ENCODE measurements around the gene ELMO1.

ELMO1 gene

DNA sequence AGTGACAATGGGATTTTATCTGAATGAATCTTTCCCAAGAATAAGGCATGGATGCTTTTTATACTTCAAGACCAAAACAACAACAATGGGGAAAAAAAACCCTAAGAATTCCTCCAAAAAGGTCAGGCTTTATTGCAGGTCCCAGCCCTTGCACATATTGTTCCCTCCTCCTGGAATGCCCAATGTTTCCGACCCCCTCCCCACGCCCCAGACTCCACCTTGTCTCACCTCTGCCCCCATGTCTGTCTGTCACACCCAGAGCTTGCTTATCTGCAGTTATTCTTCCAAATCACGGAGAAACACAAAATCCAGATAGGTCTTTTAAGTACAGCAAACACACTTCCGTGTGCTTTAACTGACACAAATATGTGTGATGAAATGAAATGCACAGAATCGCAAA, 43.5 kb downstream of the ELMO1 start:
- DNase-seq, result no peak

DNA sequence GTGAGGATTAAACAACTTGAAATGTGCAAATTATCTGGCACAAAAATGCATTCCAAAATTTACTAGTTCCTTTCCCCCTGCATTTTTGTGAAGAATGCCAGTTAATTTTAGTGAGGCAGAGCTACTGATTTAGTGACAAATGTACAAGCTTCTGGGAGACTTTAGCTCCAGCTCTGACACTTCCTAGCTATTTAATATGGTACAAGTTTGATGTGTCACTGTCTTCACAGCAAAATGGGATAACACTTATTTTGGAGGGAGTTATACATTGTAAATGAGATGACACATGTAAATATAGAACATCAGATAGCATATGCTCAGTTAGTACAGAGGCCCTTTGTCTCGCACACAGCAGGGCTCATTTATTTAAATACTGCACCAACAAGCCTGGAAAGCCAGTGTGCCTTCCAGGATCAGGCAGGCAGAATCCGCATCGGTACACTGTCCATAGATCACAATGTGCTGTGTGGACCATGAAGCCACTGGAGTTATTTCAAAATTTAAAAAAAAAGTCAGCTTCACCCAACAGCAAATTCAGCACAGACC, 48.7 kb downstream of the ELMO1 start:
- no peak for DNase-seq

DNA sequence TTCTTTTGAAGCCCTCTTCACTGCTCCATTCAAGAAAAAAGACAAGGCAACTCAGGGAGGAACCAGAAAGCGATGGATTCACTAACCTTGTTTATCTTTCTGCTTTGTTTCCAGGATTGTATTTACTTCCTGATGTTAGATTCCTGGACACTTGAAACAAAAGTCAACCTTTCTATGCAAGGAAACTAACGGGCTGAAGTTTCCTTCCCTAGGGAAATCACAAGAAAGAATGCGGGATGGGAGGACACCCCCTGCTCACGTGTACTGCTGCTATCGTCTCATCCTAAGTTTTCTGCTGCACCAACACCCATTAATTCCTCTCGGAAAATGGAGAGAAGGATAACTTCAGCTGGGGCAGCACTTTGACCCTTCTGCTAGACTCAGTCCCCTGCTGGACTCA, 50.3 kb downstream of the ELMO1 start:
- no peak for DNase-seq

DNA sequence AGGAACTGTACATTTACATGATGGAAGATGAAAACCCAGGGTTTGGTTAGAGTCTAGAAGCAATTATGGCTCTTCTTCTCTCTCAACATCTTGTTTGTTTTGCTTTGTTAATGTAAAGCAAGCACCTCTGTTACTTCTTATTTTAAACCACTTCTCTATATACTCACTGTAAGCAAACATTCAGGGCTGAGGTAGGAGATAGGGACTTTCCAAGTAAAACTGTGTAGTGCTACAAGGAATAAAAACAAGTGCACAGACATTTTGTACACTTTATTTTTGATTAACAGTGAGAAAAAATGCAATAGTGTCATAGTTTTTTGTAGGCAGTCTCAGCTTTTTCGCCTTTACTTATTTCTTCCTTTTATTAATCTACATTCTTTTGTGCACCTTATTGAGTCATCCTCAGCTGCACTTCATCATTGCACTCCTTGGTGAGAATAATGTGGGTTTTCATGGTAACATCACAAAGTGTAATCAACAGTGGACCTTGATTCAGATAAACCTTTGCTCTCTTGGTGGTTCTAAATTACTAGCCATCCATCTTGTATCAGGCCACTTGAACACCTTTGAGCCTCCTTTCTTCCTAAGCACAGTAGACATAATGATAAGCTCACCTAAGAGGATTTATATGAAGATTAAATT, 52.9 kb downstream of the ELMO1 start:
- DNase-seq, result no peak

DNA sequence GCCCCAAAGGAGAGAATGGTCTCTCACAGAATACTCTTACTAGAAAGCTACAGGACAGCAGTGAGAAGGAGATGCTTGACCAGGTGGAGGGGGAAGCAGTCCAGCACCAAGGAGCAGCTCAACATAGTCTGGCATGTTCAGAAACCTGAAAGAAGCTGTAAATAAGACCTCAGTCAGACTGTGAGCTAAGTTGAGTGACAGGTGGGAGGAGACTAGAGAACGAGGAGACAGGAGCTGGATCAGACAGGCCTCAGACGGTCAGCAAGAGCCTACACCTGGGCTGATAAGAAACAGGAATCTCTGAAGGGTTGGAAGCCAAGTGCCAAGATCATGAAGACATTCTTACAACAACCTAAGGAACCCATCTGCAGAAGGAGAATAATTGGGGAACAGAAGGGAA, 54.5 kb downstream of the ELMO1 start:
- DNase-seq, result no peak

DNA sequence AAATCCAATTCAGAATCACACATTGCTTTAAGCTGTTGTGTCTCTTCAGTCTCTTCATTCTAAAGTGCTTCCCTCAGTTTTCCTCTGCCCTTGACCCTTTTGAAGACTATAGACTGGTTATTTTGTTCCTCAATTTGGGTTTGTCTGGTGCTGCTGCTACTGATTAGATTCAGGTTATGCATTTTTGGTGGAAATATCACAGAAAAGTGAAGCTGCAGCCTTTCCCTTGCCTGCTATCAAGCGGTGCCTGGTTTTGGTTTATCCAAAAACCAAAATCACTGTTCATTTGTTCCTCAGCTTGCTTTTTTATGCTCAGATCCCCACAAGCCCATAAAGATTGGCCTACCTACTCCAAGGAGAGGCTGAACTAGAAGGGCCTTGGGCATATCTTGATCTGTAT, 55.2 kb downstream of the ELMO1 start:
- no peak for DNase-seq

DNA sequence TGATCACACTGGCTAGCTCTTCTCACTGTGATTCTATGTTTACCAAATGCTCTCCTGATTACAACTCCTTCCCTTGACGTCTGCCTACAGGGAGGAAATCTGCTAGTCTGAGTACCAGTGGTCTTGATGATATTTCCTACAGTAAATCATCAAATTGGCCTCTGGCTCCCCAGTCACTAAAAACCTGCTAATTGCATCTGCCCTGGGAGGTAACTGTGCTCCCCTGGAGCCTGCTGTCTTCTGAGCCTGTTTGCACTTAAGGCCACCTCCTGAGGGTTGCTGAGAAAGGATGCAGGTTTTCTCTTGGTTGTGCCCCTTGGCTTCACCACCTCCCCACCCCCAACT, 56.0 kb downstream of the ELMO1 start:
- DNase-seq, result no peak

DNA sequence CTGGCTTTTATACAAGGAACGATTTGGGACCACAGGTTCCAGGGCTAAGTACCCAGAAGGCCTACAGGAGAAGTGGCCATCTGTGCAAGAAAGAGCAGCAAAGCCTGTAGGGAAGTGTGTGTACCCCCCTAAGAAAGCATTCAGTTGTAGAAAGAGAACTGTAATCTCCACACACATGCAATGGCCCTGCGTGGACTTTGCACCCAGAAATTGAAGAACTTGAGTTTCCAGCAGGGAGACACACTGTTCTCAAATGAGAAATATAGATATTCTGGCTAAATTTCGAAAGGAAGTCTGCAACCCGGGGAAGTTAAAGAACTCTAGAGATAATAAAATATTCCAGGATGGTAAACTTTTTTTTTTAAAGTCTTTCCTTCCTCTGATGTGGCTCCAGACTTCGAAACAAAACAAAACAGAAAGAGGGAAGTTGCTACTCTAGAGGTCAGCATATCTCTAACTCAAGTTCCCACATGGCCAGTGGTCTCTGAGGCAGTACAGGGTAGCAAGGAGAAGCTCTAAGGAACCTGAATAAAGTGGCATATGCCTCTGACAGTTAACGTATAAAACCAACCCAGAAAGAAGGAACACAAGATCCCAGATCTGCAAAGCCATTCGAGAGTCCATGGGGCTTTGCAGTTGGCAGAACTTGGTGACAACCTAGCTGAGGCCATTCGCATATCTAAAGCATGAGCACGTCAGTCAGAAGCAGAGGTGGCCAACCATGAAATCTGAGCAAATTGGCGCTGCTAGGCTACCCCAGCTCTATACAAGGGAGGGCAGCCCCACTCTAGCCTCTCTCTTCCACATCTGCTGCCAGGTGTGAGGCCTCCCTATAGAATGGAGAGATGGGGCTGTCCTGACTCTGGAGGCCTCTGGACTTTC, 56.6 kb downstream of the ELMO1 start:
- no peak for DNase-seq

DNA sequence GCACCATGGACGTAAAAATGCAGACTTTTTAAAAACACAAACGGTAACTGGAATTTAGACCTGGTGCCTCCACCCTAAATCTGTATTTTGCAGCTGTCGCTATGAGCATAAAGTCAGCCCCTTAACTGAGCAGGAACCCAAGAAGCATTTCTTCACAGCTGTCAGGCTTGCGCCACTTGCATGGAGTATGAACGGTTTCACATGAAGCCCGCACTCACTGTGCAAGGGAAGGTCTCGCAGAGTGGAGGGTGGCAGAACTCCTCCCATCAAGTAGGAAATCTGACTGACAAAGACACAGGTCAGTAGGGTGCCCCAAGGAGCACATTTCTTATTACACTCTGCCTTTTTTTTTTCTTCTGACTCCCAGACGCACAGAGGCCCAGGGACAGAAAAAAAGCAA, 58.5 kb downstream of the ELMO1 start:
- no peak for DNase-seq

DNA sequence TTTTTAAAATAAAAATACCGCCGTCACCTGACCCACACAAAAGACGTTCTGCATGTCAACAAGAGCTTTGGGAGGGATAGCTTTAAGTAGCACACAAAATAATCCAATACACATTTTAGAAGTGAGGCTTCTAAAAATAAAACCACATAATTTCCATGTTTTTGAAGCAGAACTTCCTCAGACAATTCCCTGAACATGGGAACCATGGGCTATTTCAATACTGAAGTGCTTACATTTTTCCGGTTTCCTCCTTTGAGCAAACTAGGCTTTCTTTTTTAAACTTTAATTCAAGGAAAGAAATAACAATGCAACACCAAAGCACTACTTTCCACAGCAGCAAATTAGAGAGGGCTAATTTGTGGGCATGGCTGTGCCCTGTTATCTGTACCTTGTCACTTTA, 59.9 kb downstream of the ELMO1 start:
- no peak for DNase-seq

DNA sequence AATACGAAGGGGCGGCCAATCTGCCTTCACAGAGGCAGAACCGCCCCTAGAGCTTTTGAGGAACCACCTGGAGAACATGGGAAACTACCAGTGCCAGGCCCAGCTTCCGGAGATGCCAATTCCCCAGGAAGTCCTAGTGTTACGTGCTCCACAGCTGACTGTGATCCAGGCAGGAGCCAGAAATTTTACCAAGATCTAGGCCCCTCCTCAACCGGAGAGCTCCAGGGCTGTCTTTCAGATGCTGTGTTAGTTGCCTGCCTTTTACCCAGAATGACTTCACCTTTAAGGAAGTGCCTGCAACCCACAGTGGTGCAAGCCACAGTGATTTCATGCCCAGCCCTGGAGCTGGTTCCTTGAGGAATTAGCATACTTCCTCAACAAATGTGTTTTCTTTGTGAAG, 62.9 kb downstream of the ELMO1 start:
- no peak for DNase-seq

DNA sequence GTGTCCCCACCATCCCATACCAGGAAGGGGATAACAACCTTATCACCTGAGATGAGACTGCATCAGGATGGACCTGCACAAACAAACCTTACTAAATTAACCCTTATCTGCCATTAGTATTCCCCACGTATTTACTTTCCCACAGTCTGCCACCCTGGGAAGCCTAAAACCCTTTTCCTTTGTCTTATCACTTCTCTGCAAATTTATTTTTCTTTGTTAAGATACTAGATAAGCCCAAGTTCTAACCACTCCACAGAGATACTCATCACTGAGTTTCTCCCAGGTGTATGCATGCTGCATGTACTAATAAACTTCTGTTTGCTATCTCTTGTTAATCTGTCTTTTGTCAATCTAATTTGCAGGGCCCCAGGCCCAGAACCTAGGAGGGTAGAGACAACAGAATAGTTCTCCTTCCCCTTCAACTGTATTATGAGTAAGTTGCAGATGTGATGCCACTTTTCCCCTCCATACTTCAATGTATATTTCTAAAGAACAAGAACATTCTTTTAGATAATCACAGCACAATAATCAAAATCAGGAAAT, 66.0 kb downstream of the ELMO1 start:
- DNase-seq, result no peak

DNA sequence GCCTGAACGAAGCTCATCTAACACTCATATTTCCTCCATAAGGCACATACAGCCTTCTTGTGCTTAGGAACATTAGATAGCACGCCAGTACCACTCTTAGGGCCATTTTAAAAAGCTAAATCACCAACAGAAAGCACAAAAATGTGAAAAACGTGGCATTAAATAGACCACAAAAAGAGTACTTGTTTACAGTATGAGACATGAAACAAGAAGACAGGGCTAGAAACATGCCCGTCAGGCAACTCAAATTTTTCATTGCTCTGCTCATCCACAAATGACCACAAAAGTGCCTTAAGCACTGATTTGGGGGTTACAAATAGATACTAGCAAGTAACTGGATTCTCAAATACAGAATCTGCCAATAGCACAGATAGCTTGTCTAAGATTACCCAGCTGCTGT, 67.8 kb downstream of the ELMO1 start:
- DNase-seq, result no peak

DNA sequence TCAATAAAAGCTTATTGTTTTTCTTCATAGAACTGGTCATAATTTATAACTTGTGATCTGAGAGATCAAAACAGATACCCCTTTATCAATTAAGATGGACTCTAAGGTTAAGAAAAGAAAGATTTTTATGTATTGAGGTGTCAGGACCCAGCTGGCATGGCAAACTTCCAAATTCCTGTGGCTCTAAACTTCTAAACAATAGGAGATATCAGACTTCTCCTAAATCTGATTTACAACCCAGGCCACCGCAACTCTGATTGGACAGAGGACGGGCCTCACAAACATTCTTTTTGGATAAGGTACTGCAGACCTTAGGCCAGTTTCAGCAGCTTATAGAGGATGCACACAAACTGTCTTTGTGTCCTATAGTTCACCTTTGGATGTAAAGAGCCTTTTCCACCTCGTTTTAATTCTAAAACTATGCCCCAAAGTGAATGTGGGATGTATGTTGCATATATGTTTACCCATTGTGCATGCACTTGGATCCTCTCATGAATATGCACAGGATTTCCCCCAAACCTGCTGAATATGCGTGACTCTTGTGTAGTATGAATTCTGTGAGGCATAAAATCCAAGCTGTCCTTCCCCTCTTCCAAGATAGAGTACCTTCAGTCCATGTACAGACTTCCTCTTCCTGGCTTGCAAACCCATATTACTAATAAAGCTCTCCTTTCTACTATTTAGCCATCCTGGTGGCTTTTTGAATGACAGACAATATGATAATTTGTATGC, 69.0 kb downstream of the ELMO1 start:
- no peak for DNase-seq

DNA sequence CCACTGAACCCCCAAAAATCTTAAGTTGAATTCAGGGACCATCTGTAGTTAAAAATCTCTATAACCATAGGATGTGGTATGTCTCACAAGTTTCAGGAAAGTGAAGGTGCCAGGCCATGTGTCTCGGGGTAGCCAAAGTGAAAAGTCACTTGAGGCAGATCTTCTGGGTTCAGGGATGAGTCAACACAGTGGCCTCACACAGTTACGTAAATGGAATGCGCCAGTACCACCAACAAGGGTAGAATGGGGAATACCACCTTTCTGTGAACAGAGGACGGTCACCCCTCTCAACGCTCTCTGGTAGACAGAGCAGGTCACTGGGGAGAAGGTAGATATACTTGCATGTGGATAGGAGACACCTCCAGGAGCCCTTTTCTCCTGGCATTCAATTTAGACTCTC, 71.4 kb downstream of the ELMO1 start:
- DNase-seq, result no peak

DNA sequence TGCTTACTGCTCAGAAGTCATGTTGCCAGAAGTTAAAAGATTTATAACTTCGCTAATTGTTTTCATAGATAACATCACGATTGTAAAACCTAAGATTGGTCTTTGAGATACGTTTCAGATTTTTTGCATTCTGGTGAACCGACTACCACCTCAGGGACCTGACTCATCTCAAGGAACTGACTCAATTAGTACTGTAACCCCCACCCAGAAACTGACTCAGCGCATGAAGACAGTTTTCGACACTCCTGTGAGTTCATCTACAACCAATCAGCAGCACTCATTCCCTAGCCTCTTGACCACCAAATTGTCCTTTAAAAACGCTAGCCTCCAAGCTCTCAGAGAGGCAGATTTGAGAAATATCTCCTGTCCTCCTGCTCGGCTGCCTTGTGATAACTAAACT, 72.3 kb downstream of the ELMO1 start:
- DNase-seq, result no peak

DNA sequence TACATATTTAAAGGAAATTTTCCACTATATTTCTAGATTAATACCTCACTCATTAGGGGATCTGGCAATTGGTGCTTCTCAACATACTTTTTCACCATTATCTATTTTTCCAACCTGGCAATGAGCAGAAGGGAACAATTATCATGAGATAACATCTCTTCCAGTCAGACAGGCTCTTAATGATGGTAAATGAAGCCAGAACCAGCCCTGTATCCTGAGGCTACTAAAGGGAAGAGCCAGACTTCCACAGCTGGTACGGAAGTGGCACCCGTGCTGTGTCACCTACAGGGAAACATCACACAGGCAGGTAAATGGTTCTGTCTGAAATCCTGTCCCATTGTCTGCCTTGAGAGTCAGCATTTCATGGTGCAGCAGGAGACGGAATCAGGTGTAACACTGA, 75.9 kb downstream of the ELMO1 start:
- DNase-seq, result no peak

DNA sequence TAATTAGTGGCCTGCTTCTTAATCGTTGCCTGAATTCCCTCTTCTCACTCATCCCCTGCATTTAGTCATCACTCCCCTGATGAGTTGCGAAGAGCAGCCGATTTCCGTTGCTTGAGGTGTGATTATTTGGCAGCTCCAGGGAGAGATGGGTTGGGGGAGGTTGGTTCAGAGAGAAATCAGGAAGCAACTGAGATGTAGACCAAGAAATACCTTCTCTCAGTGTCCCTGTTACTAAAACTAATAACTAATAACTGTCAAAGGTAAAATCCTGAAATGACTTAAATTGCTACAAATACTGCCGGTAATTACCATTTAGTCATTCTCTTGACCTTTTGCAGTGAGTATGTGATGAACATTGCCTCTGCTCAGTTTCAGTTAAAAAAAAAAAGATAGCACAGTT, 76.9 kb downstream of the ELMO1 start:
- DNase-seq, result no peak

DNA sequence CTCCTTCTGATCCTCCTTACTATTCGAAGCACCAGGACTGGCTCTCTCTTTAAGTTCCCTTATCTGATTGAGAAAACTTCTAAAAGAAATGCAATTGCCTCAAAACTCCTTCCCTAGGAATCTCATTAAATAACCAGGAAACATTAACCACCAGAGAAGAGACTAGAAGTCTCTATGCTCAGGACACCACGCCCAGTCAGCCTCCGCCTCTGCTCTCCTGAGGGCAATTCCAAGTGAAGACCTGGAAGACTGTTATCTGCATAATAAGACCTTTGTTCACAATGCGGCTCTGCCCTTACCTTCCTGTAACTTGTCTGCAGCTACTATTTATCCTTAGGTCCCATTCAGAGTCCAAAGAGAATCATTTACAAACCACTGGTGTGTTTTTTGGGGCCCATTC, 78.8 kb downstream of the ELMO1 start:
- no peak for DNase-seq

DNA sequence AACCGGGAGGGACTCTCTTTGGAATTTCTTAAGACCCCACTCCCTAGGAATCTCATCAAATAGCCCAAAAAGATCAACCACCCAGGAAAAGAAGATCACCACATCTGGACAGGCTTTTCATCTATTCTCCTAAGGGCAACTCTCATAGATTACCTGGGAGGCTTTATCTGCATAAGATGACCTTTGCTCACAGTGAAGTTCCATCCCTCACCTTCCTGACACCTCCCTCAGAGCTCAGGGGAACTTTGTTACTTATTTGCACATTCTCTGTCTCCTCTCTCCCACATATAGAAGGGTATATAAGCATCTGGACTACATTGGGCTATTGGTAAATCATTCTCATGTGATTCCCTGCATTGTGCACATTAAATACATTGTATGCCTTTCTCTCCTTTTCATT, 80.1 kb downstream of the ELMO1 start:
- no peak for DNase-seq

DNA sequence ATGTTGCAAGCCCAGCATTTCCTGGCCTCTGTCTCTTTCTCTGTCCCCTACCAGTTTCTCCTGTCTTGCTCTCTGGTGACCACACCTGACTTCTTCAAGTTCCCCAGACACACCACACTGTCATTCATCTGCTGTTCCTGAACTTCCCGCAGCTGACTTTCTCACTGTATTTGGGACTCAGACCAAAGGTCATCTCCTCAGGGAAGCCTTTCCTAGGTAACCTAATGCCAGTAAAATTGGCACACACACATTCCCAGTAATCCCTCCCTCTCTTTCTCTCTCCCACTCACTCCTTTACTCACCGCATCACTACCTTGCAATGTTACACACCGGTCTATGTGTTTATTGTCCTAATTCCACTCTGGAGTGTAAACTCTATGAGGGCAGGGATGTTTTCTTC, 81.7 kb downstream of the ELMO1 start:
- DNase-seq, result no peak

DNA sequence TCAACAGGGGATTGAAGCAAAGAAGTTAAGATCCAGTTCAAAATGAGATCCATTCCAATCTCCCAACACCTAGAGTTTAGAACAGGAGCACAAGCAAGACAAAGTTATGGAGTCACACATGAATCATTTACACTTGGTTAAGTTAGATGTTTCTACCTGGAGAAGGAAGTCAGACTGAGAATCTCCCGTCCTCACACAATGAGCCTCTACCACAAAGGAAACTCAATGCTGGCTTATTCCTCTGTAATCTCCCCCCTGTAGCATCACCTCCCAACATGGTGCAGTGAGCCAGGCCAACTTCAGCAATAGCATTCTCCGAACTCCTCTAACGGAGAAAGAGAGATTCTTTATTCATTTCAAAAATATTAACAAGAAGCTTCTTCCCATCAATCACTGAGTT, 82.2 kb downstream of the ELMO1 start:
- DNase-seq, result no peak

DNA sequence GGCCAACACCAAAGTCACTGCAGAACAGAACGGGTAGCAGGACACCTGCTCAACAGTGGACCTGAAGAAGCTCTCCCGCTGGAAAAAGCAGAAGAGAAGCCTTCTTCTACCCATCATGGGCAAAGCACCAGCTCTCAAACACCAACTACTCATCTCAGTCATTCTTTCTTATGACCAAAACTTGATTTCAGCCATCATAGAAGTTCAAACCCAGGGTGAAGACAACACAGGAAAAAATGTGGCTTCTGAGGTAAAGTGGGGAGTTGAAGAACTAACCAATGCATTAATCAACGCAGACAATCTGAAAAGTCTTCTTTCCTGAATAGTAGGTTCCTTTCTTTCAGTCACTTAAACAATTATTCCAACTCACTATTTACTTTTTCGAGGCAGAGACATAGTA, 83.3 kb downstream of the ELMO1 start:
- no peak for DNase-seq

DNA sequence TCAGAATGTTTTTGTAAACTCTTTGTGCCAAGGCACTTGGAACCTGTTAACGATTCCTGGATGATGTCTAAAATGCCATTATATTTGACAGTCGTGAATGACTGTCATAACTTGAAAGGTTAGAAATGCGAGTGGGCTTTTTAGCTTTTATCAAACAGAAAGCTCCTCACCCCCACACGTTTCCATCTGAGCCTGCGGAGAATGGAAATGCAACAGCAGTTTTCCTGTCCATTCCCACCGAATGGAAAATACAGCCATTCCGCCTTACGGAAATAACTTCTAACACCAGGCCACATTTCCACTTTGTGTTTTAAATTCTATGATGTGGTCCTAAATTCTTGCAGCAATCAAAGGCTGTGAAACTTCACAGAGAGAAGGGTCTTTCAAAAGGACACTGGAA, 83.8 kb downstream of the ELMO1 start:
- no peak for DNase-seq
